Measurements from ENCODE around the gene BMPER.
A peak's percentile ranks its signal among the peaks of the same experiment; 100 is the strongest.

BMPER gene

GRCh38 chr7:33996899-33997298 lies 91.6 kb downstream of the BMPER start:
- DNase-seq: no peak
- intact Hi-C loops (cut with DNase I): no loop called here

GRCh38 chr7:33998476-33998875 lies 93.1 kb downstream of the BMPER start:
- DNase-seq: peak in 1 of 42 donors; percentile 22
- intact Hi-C loops (cut with DNase I): no loop called here

DNA sequence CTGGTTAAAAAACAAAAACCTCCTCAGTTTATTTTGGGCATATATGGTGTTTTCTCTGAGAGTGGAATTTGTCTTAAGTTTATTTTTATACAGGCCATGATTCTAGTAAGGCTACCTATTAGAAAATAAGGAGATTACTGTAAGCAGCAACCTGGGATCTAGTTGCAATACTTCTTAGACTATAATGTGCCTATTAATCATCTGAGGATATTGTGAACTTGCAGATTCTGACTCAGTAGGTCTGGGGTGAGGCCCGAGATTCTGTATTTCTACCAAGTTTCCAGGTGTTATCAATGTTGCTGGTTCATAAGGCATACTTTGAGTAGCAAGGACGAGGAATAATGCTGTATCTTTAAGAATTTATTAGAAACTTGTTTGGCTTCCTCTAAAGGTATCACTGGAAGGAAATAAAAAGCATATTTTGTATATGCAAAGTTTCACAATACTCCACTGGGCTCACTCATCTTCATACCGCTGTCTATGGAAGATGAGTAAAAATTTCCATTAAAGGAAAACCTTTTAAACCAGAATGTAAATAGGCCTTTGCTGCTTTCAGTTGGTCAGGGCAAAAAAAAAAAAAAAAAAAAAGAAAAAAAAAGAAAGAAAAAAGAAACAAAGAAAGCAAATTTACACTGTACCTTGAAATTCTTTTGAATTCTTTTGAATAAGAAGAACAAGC lies 105.8 kb downstream of the BMPER start:
- intact Hi-C loops (cut with DNase I): no loop called here
- no peak for DNase-seq

GRCh38 chr7:34011696-34012095 lies 106.4 kb downstream of the BMPER start:
- intact Hi-C loops (cut with DNase I): no loop called here
- no peak for DNase-seq

DNA sequence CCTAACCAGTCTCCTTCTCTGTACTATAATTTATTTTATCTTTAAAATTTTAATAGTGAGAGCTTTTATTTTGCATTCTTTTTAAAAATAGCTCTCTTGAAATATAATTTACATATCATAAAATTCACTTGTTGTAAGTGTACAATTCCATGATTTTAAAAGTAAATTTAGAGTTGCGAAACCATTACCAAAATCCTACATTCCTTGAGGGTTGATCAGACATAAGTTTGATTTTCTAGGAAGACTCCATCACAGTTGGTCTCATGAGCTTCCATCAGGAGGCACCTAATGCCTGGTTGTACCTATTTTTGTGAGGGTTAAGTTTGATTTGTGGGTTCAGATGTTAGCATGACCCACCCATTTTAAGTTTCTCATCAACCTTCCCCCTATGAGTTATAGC lies 108.1 kb downstream of the BMPER start:
- no peak for DNase-seq
- intact Hi-C loops (cut with DNase I): no loop called here

DNA sequence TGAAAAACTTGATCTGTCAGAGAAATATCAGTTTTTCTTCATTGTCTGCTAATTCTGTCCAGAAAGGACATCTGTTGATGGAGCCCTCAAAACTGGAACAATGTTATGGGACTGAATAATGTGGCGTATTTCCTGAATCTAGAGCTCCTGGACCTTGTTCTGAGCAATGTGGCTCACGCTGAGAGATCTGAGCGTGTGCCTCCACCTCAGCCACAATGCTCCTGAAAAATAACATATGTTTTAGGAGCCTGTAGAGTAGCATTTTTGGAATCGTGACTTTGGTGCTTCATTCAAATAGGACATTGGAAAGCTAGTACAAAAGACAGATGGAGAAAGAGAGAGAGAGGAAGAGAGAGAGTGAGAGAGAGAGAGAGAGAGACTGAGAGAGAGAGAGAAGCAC lies 110.3 kb downstream of the BMPER start:
- intact Hi-C loops (cut with DNase I): no loop called here
- no peak for DNase-seq

DNA sequence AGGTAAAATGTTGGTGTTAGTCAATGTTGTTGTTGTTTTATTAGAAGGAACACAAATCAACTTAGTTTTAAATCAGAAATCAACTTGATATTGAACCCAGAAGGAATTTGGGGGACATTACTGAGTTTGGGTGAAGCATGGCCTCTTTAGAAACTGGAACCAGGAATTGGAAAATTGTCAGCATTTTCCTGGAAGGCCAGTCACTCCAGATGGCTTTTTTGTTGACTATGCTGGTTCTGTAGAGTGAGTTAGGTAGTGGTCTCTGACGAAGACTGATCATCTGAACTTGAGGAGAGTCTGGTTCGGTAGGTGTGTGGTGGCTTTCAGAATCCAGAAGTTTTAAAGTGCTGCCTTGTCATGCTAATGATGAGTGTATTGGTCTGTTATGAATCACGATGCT lies 111.5 kb downstream of the BMPER start:
- intact Hi-C loops (cut with DNase I): no loop called here
- DNase-seq: no peak

DNA sequence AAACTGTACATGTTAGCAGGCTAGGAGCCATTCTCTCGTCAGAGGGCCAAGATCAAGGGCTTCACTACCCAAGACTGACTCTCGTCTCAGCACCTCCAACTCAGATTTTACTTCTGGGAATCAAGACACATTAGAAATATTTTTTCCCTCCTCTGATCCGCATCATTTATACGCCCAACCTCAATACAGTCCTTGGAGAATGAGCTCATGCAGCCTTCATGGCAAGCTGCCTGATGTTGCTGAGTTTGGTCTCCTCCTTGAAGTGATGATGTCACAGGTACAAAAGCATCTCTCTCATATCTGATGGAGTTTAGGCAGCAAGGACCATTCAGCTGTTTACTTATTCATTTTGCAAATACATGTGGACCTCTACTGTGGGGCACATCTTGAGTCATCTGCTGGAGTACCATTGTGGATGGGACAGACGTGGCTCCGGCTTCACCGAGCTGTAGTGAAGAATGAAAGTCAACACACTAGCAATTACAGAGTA lies 114.0 kb downstream of the BMPER start:
- intact Hi-C loops (cut with DNase I): no loop called here
- DNase-seq: no peak

DNA sequence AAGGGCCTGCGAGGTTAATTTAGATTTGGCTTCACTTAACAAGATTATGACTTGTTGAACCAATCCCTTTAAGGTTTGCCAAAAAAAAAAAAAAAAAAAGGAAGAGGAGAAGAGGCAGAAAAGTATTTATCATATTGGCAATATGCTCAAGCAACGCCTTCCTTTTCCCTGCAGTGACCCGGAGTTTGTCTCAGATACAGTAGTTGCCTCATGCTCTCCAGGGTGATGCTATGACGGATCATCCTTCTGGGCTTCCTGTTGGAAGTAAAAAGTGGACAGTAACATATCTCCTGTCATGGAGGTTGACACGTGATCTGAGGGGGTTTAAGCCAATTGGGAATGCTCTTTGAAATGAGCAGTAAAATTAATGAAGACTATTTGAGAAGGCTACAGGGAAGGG lies 117.3 kb downstream of the BMPER start:
- intact Hi-C loops (cut with DNase I): no loop called here
- no peak for DNase-seq

- no peak for DNase-seq
- intact Hi-C loops (cut with DNase I): no loop called here
Measured at GRCh38 chr7:34025600-34025999, 120.3 kb downstream of the BMPER start.

GRCh38 chr7:34026481-34027190 lies 121.3 kb downstream of the BMPER start:
- DNase-seq: no peak
- intact Hi-C loops (cut with DNase I): no loop called here

DNA sequence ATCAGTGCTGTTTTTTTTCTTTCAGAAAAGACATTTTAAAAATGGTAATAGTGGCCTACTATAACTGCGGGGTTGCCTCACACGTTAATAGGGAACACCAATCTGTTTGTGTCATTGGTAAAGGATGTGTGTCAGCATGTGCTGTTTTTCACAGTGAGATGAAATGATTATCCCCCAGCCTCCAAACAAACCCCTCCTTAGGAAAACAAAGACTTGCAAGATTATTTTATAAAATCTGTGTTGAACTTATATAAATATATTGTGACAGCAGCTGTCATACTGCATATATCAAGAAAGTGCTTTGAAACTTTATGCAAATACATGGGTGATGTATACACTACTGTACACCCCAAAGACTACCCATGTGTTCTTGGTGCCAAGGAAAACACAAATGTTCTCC lies 125.8 kb downstream of the BMPER start:
- DNase-seq: no peak
- intact Hi-C loops (cut with DNase I): no loop called here

GRCh38 chr7:34034728-34035127 lies 129.4 kb downstream of the BMPER start:
- no peak for DNase-seq
- intact Hi-C loops (cut with DNase I): no loop called here

- peak in 34 of 42 donors; percentile 8 to 73 (median 42) for DNase-seq
- intact Hi-C loops (cut with DNase I): no loop called here
Measured at GRCh38 chr7:34036051-34036920, 130.9 kb downstream of the BMPER start.

- DNase-seq: peak in 5 of 42 donors; percentile 9 to 33 (median 12)
Measured at GRCh38 chr7:34036972-34037792, 131.8 kb downstream of the BMPER start.

GRCh38 chr7:34038816-34039470 lies 133.6 kb downstream of the BMPER start:
- peak in 1 of 42 donors; percentile 11 for DNase-seq
- intact Hi-C loops (cut with DNase I): no loop called here

More at GRCh38 chr7:34036972-34037792, 131.8 kb downstream of the BMPER start:
- intact Hi-C loops (cut with DNase I): no loop called here

DNA sequence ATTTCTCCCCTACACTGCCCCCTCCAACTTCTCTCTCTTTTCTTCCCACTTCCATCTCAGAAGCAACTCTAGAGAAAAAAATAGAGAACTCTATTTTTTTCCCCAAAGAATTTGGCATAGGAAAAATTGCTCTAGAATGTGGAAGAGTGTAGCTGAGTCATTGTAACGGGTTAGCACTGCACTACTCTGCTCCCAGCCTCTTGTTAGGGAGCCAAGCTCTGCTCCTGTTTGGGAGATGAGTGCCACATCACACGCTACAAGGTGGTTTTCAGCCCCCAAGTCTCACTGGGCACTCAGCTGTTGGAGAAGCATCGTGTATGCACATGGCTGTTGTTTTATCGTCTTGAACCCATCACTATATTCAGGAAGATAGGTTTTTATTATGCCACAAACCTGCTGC lies 136.4 kb downstream of the BMPER start:
- intact Hi-C loops (cut with DNase I): no loop called here
- DNase-seq: no peak

DNA sequence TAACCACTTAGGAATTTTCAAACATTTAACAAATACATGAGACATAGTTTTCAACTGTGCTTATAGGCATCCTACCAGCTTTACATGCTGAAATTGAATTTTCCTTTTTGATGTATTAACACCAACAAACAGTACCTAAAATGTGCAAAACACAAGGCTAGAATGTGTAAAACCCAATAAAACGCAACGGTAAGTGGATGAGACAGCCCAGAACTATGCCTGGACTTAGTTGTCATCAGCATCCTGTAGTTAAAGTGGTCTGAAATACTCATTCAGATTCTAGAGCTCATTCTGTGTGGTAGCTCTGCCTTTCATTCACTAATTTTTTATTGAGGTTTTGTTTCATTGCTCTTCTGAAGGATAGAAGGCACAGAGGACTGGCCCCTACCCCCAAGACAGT lies 137.1 kb downstream of the BMPER start:
- intact Hi-C loops (cut with DNase I): no loop called here
- DNase-seq: no peak

Data from head of caudate nucleus (tissue), 42 donors.